ENCODE results near the gene WDR70.
"Not testable (repeated sequence)": the region's sequence is repeated elsewhere in the genome, so short reads cannot be mapped to it uniquely, and the experiment has no call there.

WDR70 gene

GRCh38 chr5:37518356-37518755 is 139.2 kb downstream of the WDR70 start:
- DNase-seq: not testable (repeated sequence)

GRCh38 chr5:37519304-37519703 is 140.2 kb downstream of the WDR70 start:
- no peak for DNase-seq

GRCh38 chr5:37519807-37520206 is 140.7 kb downstream of the WDR70 start:
- DNase-seq: no peak

GRCh38 chr5:37520811-37521210 is 141.7 kb downstream of the WDR70 start:
- no peak for DNase-seq

- DNase-seq: no peak
Measured at GRCh38 chr5:37532976-37533740, 154.0 kb downstream of the WDR70 start.

- no peak for DNase-seq
Measured at GRCh38 chr5:37533851-37534250, 154.7 kb downstream of the WDR70 start.

GRCh38 chr5:37539459-37539858 is 160.3 kb downstream of the WDR70 start:
- DNase-seq: no peak

GRCh38 chr5:37543216-37543615 is 164.1 kb downstream of the WDR70 start:
- DNase-seq: no peak

- DNase-seq: no peak
Measured at GRCh38 chr5:37549411-37549810, 170.3 kb downstream of the WDR70 start.

- DNase-seq: no peak
Measured at GRCh38 chr5:37552161-37552560, 173.0 kb downstream of the WDR70 start.

GRCh38 chr5:37552770-37553719 is 173.9 kb downstream of the WDR70 start:
- no peak for DNase-seq

GRCh38 chr5:37553720-37554404 is 174.7 kb downstream of the WDR70 start:
- DNase-seq: no peak

- DNase-seq: no peak
Measured at GRCh38 chr5:37554405-37554739, 175.3 kb downstream of the WDR70 start.

- no peak for DNase-seq
Measured at GRCh38 chr5:37554938-37555337, 175.8 kb downstream of the WDR70 start.

- no peak for DNase-seq
Measured at GRCh38 chr5:37557734-37558293, 178.7 kb downstream of the WDR70 start.

GRCh38 chr5:37565062-37565670 is 186.0 kb downstream of the WDR70 start:
- no peak for DNase-seq

GRCh38 chr5:37567566-37567965 is 188.4 kb downstream of the WDR70 start:
- no peak for DNase-seq

GRCh38 chr5:37568018-37568753 is 189.1 kb downstream of the WDR70 start:
- DNase-seq: no peak

- DNase-seq: no peak
Measured at GRCh38 chr5:37568893-37569292, 189.8 kb downstream of the WDR70 start.

GRCh38 chr5:37569466-37569865 is 190.3 kb downstream of the WDR70 start:
- DNase-seq: no peak

- DNase-seq: no peak
Measured at GRCh38 chr5:37570597-37570996, 191.5 kb downstream of the WDR70 start.

GRCh38 chr5:37571985-37572384 is 192.9 kb downstream of the WDR70 start:
- no peak for DNase-seq

All from CD4-positive, alpha-beta T cell treated with Interleukin-4 for 1 hour (primary cell).